HepG2 (cell line): Measurements from ENCODE around the gene SNX7.

ENCODE experiments used
- ATF1 ChIP-seq: IDR thresholded peaks from 2 replicates; pipeline ENCODE4 v1.6.1; 2016; ENCODE audit warnings: mild to moderate bottlenecking, control low read depth
- SUZ12 ChIP-seq: fragments of 150-350 bp; IDR thresholded peaks from 2 replicates; pipeline ENCODE4 v1.6.1; 2014; ENCODE audit warnings: low read depth, low read length

DNA sequence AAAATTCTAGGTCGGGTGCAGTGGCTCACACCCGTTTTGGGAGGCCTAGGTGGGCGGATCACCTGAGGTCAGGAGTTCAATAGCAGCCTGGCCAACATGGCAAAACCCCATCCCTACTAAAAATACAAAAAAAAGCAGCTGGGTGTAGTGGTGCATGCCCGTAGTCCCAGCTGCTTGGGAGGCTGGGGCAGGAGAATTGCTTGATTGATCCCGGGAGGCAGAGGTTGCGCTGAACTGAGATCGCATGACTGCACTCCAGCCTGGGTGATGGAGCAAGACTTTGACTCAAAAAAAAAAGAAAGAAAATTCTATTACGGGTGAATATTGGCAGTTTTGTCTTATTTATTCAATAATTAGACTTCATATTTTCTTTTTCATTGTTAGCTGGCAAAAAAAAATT lies 62.1 kb downstream of the SNX7 start:
- TF ChIP-seq SUZ12, result no peak
- TF ChIP-seq ATF1 (CRISPR knock-in tag), result no peak
